Frontal cortex (tissue), 4 donors: ENCODE results near the gene DCC. TPM values are rescaled to one million over a fixed set of nuclear protein-coding genes. Genes with fewer than 3 reads are reported as not detected.

Experiments used
- DNase-seq, 2 donors: peaks; one replicate each; pipeline ENCODE4 v3.0.0; 2012; ENCODE audit warnings: low spot score in 2 of 2
- FAIRE-seq: peaks from 2 replicates; lab custom pipeline; 2012; peaks lifted over from hg19 to GRCh38; lab: Jason Lieb, UNC
- total RNA-seq: library from RNA; depleted of rRNA; stranded (reverse); fragments of >200 nt; gene quantifications from one replicate; pipeline ENCODE4 v1.2.3, GENCODE V29; 2014
- donor health status: control.
- donor health status: control.
- donor health status: control.

Gene DCC
- 15.1 TPM for total RNA-seq

DNA sequence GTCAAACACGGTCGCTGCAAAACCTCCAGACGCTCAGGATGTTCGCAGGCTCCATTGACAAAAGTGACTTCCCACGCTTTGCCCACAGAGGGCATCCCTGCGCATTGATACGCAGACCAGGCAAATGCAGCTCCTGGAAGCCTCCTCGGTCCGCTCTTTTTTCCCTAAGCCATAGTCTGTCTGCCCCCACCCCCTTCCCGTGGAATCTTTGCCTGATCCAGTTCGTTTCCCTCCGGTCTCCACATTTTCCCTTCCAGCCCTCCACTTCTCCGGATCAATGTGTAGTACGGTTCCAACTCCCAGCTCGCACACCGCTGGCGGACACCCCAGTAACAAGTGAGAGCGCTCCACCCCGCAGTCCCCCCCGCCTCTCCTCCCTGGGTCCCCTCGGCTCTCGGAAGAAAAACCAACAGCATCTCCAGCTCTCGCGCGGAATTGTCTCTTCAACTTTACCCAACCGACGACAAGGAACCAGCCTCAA lies at the start of gene DCC:
TSS of gene DCC (plus strand) at position 307 of the 481 bp plus-strand sequence. CDS start 591 bp downstream, outside the sequence.
- DNase-seq, result peak; percentile 30 to 38
- FAIRE-seq, result no peak

GRCh38 chr18:52310651-52311050 lies 29.3 kb upstream of the DCC start:
- FAIRE-seq (no peak), DNase-seq (no peak)

DNA sequence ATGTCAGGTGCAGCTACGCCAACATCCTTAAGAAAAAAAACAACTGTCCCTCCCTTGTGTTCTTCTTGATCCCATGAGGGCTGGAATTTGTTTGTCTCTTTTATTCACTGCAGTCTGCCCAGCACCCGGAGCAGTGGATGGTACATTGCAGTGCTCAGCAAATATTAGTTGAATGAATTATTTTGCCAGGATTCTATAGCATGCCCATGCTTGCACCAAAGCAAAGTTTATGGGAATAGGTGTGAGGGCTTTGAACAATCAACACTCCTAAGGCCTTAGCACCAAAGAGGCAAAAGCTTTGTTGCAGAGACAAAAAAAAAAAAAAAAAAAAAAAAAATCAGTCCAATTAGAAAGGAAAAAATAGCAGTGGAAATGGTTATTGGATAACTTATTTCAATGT lies 28.7 kb upstream of the DCC start:
- FAIRE-seq (no peak), DNase-seq (no peak)

DNA sequence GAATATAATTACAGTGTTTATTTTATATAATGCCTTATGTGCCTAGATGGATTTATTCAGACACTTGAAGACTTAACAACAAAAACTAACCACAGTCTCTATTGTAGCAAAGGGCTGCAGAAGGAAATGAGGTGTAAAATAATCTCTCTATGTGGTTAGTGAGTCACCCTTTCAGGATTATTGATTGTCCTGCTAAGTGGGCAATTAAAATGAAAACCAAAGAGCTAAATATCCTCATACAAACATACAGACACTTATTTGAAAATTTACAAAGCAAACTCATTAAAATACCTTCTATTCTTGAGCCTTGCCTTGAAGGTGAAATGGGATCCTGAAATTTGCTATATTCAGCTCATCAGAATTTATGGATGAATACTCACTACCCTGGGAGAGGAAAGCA lies 27.7 kb upstream of the DCC start:
- DNase-seq (no peak), FAIRE-seq (no peak)

DNA sequence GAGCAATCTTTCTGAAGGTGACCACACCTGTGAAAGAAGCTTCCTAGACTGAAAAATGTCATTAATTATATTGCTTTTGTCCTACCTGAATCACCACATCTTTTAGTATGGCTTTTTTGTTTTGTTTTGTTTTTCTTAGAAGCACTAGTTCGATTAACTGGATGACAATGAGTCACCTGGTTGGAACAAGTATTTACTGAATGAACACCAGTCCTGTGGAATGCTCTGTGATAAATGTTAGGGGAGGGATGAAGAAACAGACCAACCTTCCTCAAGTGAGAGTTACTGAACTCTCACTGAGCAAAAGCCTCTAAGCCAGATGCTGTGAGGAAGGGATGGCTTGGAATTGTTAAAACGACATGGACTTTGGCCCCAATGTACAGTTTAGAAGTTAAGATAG lies 26.8 kb upstream of the DCC start:
- no peak for FAIRE-seq
- no peak for DNase-seq

GRCh38 chr18:52319424-52319983 lies 20.5 kb upstream of the DCC start:
- FAIRE-seq (no peak), DNase-seq (no peak)

DNA sequence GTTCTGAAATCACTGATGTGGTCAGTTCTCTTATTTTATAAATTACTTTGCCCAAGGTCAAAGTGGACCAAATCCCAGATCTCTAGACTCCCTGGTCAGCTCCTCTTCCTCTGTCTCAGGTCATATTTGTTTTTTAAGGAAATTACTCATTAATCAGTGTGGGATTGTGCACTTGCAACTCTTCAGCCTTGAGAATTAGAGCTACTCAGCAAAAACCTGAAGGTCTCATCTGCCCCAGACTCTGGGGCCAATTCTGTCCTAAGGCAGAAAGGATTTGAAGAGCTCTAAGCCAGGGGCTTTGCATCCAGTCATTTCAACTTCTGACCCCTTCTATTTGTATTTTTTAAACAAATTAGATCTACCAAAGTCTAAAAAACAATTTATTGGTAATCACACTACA lies 17.7 kb upstream of the DCC start:
- DNase-seq (no peak), FAIRE-seq (no peak)

DNA sequence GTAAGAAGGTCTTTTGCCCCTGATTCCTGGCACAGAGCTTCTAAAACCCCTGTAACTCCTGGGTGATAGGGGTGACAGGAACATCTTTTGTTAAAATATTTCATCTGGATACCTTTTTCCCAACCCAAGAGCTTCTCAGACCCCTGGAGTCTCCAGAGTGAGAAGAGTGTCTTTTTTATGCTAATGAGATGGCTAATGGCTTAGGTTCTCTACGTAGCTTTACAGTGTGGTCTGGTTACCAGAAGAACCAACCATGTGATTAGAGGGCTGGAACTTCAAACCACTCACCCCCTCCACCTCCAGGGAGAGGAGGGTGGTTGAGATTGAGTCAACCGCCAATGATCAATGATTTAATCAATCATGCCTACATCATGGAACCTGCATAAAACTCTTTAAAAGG lies 16.2 kb upstream of the DCC start:
- DNase-seq (no peak), FAIRE-seq (no peak)

DNA sequence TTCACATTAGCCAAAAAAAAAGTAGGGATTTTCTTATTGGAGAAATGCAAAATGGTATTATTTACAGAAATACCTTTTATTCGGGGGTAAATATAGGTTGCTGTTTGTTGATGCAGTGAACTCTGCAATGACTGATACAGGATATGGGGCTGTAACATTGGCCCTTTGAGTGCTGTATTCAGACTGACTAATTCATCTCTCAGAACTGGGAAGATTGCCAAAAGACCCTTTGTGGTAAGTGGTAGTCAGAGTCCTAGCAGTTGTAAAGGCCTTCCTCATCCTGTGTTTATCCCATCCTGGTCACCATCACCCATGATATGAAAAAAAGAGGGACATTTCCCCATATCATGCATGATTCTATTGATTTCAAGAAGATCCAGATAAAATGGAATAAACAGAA lies 14.0 kb upstream of the DCC start:
- DNase-seq (no peak), FAIRE-seq (no peak)

DNA sequence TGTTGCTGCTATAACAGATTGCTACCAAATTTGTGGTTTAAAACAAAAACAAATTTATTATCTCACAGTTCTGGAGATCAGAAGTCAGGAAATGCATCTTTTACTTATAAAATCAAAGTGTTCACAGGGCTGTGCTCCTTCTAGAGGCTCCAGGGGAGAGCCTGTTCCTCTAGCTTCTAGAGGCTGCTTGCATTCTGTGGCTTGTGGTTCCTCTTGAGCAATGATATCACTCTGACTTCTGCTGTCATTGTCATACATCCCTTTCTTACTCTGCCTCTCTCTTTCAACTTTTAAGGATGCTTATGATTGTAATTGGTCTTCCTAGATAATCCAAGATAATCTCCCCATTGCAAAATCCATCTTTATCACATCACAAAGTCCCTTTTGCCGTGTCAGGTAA lies 6.1 kb upstream of the DCC start:
- DNase-seq (no peak), FAIRE-seq (no peak)

DNA sequence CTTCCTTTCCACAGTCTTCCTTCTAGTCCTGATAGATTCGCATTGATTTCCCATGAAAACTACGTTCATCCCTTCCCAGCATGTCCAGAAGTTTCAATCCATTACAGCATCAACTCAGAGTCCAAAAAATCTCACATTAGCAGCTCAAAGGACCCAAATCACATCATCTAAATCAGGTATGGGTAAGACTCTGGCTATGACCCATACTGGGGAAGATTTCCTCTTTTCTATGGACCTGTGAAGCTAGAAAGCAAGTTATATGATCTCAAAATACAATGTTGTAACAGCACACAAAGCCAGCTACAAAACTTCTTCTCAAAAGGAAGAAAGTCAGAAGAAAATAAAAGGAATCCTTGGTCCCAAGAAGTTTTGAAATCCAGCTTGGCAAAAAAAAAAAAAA lies 5.7 kb upstream of the DCC start:
- DNase-seq (no peak), FAIRE-seq (no peak)

DNA sequence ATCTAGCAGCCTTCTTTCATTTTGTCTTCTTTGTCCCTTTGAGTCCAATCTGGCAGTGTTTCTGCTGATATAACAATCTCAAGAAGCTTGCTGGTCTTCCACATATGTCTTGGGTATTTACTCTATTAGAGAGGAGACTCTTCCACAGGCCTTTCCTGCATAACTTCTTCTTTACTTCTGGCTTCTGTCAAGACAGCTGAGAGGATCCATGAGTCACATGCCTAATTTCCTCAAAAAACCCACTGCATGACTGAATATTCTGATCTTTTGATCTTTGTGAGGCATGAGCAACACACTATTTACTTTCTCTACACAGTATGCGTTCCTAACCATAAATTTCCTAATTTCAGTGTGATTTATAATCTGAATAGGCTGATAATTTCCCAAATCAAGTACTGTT lies 5.1 kb upstream of the DCC start:
- no peak for FAIRE-seq
- no peak for DNase-seq

DNA sequence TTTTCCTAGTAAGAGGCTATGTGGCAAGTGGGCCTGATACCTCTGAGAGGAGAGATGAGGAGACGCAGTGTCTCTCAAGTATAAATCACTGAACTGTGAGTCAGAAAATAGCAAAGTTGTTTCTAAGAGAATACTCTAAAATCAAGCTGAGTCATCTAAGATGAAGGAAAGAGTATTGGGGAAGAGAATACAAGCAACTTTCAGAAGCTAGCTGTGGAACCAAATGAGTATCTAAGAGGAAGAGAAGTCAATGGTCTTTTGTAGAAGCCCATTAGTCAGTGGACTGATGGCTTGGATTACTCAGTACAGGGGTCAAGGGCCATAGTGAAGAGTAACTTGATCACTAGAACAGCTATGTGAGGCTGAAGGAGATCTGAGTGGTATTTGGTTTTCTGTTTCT lies 2.7 kb upstream of the DCC start:
- FAIRE-seq, result no peak
- DNase-seq, result no peak

DNA sequence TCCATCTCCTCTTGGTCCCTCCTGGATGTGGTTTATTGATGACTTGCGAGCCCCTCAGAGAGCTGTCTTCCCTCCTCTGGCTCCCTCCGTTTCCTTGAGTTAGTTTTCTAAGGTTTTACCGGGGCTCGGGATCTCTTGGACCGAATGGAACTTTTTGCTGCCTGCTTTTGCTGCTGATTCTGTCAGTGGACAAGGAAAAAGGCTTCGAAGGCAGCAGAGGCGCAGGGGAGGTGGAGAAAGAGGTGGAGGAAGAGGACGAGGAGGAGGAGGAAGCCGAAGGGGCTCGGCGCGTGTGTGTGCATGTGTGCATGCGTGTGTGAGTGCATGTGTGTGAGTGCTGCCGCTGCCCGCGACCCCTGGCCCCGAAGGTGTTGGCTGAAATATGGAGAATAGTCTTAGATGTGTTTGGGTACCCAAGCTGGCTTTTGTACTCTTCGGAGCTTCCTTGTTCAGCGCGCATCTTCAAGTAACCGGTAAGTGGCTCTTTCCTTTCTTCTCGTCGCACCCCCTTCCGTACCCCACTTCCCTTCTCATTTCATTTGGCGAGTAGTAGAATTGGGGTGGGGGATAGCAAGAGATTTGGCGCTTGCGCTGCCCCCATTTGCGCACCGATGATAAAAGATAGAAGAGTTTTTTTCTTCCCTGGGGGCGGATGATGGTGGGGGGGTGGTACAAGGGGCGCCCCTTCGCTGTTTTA lies 557 bp downstream of the DCC start:
- DNase-seq, result no peak
- FAIRE-seq, result no peak

GRCh38 chr18:52341103-52341432 lies 1.1 kb downstream of the DCC start:
- no peak for DNase-seq
- FAIRE-seq, result no peak

GRCh38 chr18:52341608-52342381 lies 1.8 kb downstream of the DCC start:
- no peak for DNase-seq
- no peak for FAIRE-seq

GRCh38 chr18:52342456-52342855 lies 2.5 kb downstream of the DCC start:
- DNase-seq (no peak), FAIRE-seq (no peak)

GRCh38 chr18:52343138-52343537 lies 3.1 kb downstream of the DCC start:
- FAIRE-seq (peak; percentile 56), DNase-seq (no peak)

DNA sequence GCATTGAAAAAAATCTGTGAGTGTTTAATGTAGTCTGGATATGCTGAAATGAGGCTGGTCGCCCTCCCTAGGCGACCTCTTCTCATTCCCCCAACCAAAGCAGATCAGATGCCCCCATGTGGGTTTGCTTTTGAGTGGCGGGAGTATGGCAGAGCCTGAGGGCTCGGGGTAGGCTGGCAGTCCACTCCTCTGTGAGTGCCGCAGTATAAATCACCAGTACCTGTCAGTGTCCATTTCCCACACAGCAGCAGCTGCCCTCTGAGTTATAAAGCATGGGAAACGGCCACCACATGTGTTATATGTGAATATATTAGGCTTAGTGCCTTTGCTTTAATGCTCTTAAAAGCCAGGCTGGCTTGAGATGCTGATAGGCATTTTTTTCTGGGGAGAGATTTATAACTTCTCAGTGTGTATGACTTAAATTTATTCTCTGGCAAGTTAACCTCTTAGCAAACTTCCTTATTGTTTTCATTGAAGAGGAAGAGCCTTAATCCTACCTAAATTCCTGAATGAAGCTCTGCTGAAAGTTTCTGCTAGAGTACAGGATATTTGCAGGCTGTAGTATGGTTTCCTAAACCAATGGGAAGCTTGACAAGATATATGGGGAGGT lies 3.8 kb downstream of the DCC start:
- FAIRE-seq (no peak), DNase-seq (no peak)

- DNase-seq, result no peak
- FAIRE-seq, result no peak
Measured at GRCh38 chr18:52344881-52345280, 4.9 kb downstream of the DCC start.

DNA sequence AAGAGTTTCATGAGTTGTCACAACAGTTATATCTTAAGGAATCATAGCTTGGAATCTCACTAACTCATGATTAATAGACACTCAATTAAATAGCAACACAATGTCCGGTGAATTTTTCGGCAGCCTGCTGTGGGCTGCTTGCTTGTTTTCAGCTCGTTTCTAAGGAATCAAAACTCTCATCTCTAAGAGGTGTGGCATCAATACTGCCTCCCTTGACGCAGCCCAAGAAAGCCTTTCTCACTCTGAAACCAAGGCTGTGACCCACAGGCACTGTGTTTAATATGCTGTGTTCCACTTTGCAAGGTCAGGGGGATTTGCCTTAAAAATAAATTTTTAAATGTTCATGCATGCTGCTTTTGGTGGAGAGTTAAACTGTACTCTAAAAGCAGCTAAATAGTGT lies 5.4 kb downstream of the DCC start:
- FAIRE-seq, result no peak
- no peak for DNase-seq
